Stimulated activated CD8-positive, alpha-beta memory T cell treated with anti-CD3 and anti-CD28 coated beads, Interleukin-2, amount 100 ng/mL, for 1 hour (primary cell): ENCODE results near the gene FAM171A1.
"Not testable (repeated sequence)": the region's sequence is repeated elsewhere in the genome, so short reads cannot be mapped to it uniquely, and the experiment has no call there.

Source experiments
- DNase-seq, 2 donors: peaks; one replicate each; pipeline ENCODE4 v3.0.0-alpha.2; 2020; ENCODE audit warnings: low read depth in 2 of 2

Gene FAM171A1

GRCh38 chr10:15209827-15210509 is 161.1 kb downstream of the FAM171A1 start:
- peak; percentile 59 to 74 for DNase-seq

- no peak for DNase-seq
Measured at GRCh38 chr10:15208221-15208620, 162.9 kb downstream of the FAM171A1 start.

- not testable (repeated sequence) for DNase-seq
Measured at GRCh38 chr10:15207410-15207809, 163.7 kb downstream of the FAM171A1 start.

- DNase-seq: no peak
Measured at GRCh38 chr10:15202639-15203038, 168.4 kb downstream of the FAM171A1 start.

GRCh38 chr10:15202301-15202621 is 168.8 kb downstream of the FAM171A1 start:
- DNase-seq: not testable (repeated sequence)

GRCh38 chr10:15201589-15202300 is 169.3 kb downstream of the FAM171A1 start:
- DNase-seq: no peak

GRCh38 chr10:15200626-15201025 is 170.5 kb downstream of the FAM171A1 start:
- DNase-seq: no peak

GRCh38 chr10:15197911-15198310 is 173.2 kb downstream of the FAM171A1 start:
- DNase-seq: no peak

GRCh38 chr10:15197276-15197675 is 173.8 kb downstream of the FAM171A1 start:
- no peak for DNase-seq

- DNase-seq: no peak
Measured at GRCh38 chr10:15196021-15196834, 174.9 kb downstream of the FAM171A1 start.

GRCh38 chr10:15189133-15189885 is 181.8 kb downstream of the FAM171A1 start:
- DNase-seq: no peak

- no peak for DNase-seq
Measured at GRCh38 chr10:15188603-15189002, 182.5 kb downstream of the FAM171A1 start.

GRCh38 chr10:15183689-15184481 is 187.2 kb downstream of the FAM171A1 start:
- no peak for DNase-seq

GRCh38 chr10:15182540-15183207 is 188.4 kb downstream of the FAM171A1 start:
- no peak for DNase-seq

GRCh38 chr10:15181576-15182156 is 189.4 kb downstream of the FAM171A1 start:
- DNase-seq: no peak

GRCh38 chr10:15180736-15181135 is 190.4 kb downstream of the FAM171A1 start:
- no peak for DNase-seq

GRCh38 chr10:15176269-15176668 is 194.8 kb downstream of the FAM171A1 start:
- no peak for DNase-seq

GRCh38 chr10:15175587-15175986 is 195.5 kb downstream of the FAM171A1 start:
- no peak for DNase-seq

GRCh38 chr10:15172306-15172840 is 198.7 kb downstream of the FAM171A1 start:
- no peak for DNase-seq
